Measurements from ENCODE around the gene SLC39A11.

DNA sequence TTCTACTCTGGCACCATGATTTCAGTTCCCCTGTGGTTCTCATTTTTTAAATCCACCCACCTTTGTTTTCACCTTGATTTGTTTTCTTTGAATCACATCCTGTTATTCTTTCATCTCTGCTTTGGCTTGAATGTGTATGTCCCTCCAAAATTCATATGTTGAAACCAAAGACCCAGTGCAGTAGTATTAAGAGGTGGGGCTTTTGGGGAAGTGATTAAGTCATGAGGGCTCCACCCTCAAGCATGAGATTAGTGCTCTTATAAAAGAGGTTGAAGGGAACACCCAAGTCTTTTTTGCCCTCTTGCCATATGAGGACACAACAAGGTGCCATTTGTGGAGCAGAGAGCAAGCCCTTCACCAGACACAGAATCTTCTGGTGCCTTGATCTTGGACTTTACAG, 382.3 kb downstream of the SLC39A11 start:
- TF ChIP-seq, protein P1, sequence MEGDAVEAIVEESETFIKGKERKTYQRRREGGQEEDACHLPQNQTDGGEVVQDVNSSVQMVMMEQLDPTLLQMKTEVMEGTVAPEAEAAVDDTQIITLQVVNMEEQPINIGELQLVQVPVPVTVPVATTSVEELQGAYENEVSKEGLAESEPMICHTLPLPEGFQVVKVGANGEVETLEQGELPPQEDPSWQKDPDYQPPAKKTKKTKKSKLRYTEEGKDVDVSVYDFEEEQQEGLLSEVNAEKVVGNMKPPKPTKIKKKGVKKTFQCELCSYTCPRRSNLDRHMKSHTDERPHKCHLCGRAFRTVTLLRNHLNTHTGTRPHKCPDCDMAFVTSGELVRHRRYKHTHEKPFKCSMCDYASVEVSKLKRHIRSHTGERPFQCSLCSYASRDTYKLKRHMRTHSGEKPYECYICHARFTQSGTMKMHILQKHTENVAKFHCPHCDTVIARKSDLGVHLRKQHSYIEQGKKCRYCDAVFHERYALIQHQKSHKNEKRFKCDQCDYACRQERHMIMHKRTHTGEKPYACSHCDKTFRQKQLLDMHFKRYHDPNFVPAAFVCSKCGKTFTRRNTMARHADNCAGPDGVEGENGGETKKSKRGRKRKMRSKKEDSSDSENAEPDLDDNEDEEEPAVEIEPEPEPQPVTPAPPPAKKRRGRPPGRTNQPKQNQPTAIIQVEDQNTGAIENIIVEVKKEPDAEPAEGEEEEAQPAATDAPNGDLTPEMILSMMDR (IDR thresholded peaks at IDR 0.05 in 2 of 3, conservative IDR thresholded peaks at IDR 0.05 in 1 of 3; ENCODE audit: borderline replicate concordance in 1 of 3, insufficient read depth in 1 of 3, low read depth in 2 of 3, low read length in 2 of 3), result no peak
- TF ChIP-seq CBX3 (IDR thresholded peaks at IDR 0.05; ENCODE audit: low read depth), result 0 out of 2 replicates have a peak, but pooled peaks have one; percentile 35
- TF ChIP-seq, protein P2, sequence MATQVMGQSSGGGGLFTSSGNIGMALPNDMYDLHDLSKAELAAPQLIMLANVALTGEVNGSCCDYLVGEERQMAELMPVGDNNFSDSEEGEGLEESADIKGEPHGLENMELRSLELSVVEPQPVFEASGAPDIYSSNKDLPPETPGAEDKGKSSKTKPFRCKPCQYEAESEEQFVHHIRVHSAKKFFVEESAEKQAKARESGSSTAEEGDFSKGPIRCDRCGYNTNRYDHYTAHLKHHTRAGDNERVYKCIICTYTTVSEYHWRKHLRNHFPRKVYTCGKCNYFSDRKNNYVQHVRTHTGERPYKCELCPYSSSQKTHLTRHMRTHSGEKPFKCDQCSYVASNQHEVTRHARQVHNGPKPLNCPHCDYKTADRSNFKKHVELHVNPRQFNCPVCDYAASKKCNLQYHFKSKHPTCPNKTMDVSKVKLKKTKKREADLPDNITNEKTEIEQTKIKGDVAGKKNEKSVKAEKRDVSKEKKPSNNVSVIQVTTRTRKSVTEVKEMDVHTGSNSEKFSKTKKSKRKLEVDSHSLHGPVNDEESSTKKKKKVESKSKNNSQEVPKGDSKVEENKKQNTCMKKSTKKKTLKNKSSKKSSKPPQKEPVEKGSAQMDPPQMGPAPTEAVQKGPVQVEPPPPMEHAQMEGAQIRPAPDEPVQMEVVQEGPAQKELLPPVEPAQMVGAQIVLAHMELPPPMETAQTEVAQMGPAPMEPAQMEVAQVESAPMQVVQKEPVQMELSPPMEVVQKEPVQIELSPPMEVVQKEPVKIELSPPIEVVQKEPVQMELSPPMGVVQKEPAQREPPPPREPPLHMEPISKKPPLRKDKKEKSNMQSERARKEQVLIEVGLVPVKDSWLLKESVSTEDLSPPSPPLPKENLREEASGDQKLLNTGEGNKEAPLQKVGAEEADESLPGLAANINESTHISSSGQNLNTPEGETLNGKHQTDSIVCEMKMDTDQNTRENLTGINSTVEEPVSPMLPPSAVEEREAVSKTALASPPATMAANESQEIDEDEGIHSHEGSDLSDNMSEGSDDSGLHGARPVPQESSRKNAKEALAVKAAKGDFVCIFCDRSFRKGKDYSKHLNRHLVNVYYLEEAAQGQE (IDR thresholded peaks at IDR 0.05; ENCODE audit: low read depth), result no peak
- TF ChIP-seq POLR2A (IDR thresholded peaks at IDR 0.05; ENCODE audit: borderline replicate concordance, extremely low read depth, insufficient read depth, insufficient read length), result no peak
- TF ChIP-seq EZH2 (IDR thresholded peaks at IDR 0.05), result no peak
- peak; percentile 51; the same call in 1 of the 2 replicates for TF ChIP-seq CEBPB (IDR thresholded peaks at IDR 0.05; ENCODE audit: low read depth)
- TF ChIP-seq EZH2phosphoT487 (IDR thresholded peaks at IDR 0.05; ENCODE audit: borderline replicate concordance), result no peak
- TF ChIP-seq EGR1 (IDR thresholded peaks at IDR 0.05; ENCODE audit: low read depth), result no peak
